H1 (cell line): ENCODE data around the gene SMAP2. TPM values are rescaled to one million over a fixed set of nuclear protein-coding genes. Genes with fewer than 3 reads are reported as not detected.

Experiments
- BRCA1 ChIP-seq: IDR thresholded peaks from 2 replicates; pipeline ENCODE4 v1.6.1; 2012; ENCODE audit warnings: low read depth, low read length, improper control_type of control experiment
- CHD7 ChIP-seq: fragments of 300-600 bp; sonication (generic); IDR thresholded peaks from 2 replicates; pipeline ENCODE4 v1.7.1; 2012; ENCODE audit warnings: low read length, moderate library complexity, mild to moderate bottlenecking, inconsistent platforms; ENCODE audit not compliant: insufficient replicate concordance
- FOSL1 ChIP-seq: IDR thresholded peaks from 2 replicates; pipeline ENCODE4 v1.6.1; 2011; ENCODE audit warnings: mild to moderate bottlenecking, low read depth, low read length, moderate library complexity; ENCODE audit not compliant: insufficient read depth
- USF2 ChIP-seq: IDR thresholded peaks from 2 replicates; pipeline ENCODE4 v1.6.1; 2011; ENCODE audit warnings: low read length, improper control_type of control experiment
- polyA plus RNA-seq, 7 experiments: library from polyadenylated mRNA; depleted of rRNA in 3 of 7; stranded (reverse) in 5 of 7; unstranded in 2 of 7; fragments of >200 nt in 5 of 7; fragments of 200-250 nt in 2 of 7; gene quantifications; 1 replicate in 5 of 7; 2 replicates in 1 of 7; 4 replicates in 1 of 7; pipeline versions ENCODE4 v1.2.1 to v1.2.3, GENCODE V29; 2011 to 2013; ENCODE audit warnings: missing spikeins in 2 of 7, mixed read lengths in 2 of 7
- total RNA-seq: library from RNA; stranded (reverse); fragmentation: NEBNext Ultra II Directional; extraction: Animal tissue kit (Norgen Biotek cat#: 25700); gene quantifications from 2 replicates; pipeline ENCODE4 v1.2.1, GENCODE V29; 2021

SMAP2 gene
- total and polyA plus RNA-seq, 2 of the 8 experiments (the other 6 are each of a cell fraction or from before 2014, with no cell fraction given), result 4.3 to 5.5 TPM

- TF ChIP-seq CHD7 (no peak), BRCA1 (no peak), USF2 (no peak), FOSL1 (no peak)
These were observed 48.2 kb downstream of the SMAP2 start (continued) for GRCh38 chr1:40421431-40422384.
